Measurements from ENCODE around the gene CUL4A. TPM values are rescaled to one million over a fixed set of nuclear protein-coding genes. Genes with fewer than 3 reads are reported as not detected.
A peak's percentile ranks its signal among the peaks of the same experiment; 100 is the strongest.
"Not testable (repeated sequence)": the region's sequence is repeated elsewhere in the genome, so short reads cannot be mapped to it uniquely, and the experiment has no call there.

Gene CUL4A
- total RNA-seq, 1 experiment from 2014 or later = 190 TPM

- DNase-seq (ENCODE audit: low read depth) = no peak
These were observed 81.7 kb downstream of the CUL4A start for GRCh38 chr13:113291129-113291528.

- DNase-seq (ENCODE audit: low read depth) = peak; percentile 51
These were observed 82.8 kb downstream of the CUL4A start for GRCh38 chr13:113292021-113292862.

GRCh38 chr13:113293686-113294085, 84.3 kb downstream of the CUL4A start:
- DNase-seq (ENCODE audit: low read depth) = no peak

- DNase-seq (ENCODE audit: low read depth) = no peak
These were observed 86.4 kb downstream of the CUL4A start for GRCh38 chr13:113295776-113296175.

GRCh38 chr13:113296823-113297369, 87.5 kb downstream of the CUL4A start, which contains the start of gene LAMP1:
LAMP1 (plus strand) TSS chr13:113297239; CDS start chr13:113297435, 196 bp downstream.
- DNase-seq (ENCODE audit: low read depth) = peak; percentile 97

GRCh38 chr13:113297370-113298042, 88.1 kb downstream of the CUL4A start:
- no peak for DNase-seq (ENCODE audit: low read depth)

- no peak for DNase-seq (ENCODE audit: low read depth)
These were observed 88.9 kb downstream of the CUL4A start for GRCh38 chr13:113298043-113298945.

GRCh38 chr13:113299951-113300350, 90.5 kb downstream of the CUL4A start:
- DNase-seq (ENCODE audit: low read depth) = peak; percentile 14

- DNase-seq (ENCODE audit: low read depth) = no peak
These were observed 93.6 kb downstream of the CUL4A start for GRCh38 chr13:113302986-113303385.

GRCh38 chr13:113304121-113304520, 94.7 kb downstream of the CUL4A start:
- no peak for DNase-seq (ENCODE audit: low read depth)

- peak; percentile 74 for DNase-seq (ENCODE audit: low read depth)
These were observed 95.8 kb downstream of the CUL4A start for GRCh38 chr13:113305208-113305607.

- DNase-seq (ENCODE audit: low read depth) = no peak
These were observed 98.1 kb downstream of the CUL4A start for GRCh38 chr13:113307491-113307890.

- no peak for DNase-seq (ENCODE audit: low read depth)
These were observed 100.1 kb downstream of the CUL4A start for GRCh38 chr13:113309473-113309872.

GRCh38 chr13:113314112-113314511, 104.7 kb downstream of the CUL4A start:
- DNase-seq (ENCODE audit: low read depth) = not testable (repeated sequence)

- not testable (repeated sequence) for DNase-seq (ENCODE audit: low read depth)
These were observed 105.6 kb downstream of the CUL4A start for GRCh38 chr13:113314895-113315470.

- DNase-seq (ENCODE audit: low read depth) = no peak
These were observed 106.6 kb downstream of the CUL4A start for GRCh38 chr13:113315992-113316391.

Other genes starting within 250 kb of the CUL4A start
- gene MCF2L, start 240.4 kb upstream of the CUL4A start, total RNA-seq (2014; rRNA removed) = 10.9 and 14.5 TPM in 2 replicates
- not detected in 2 replicates for gene F7, start 103.8 kb upstream of the CUL4A start, total RNA-seq (2014; rRNA removed)
- 1.1 and 1.4 TPM in 2 replicates for gene F10, start 86.8 kb upstream of the CUL4A start, total RNA-seq (2014; rRNA removed)
- gene PROZ, start 51.0 kb upstream of the CUL4A start, total RNA-seq (2014; rRNA removed) = not detected in 2 replicates
- gene PCID2, start 944 bp upstream of the CUL4A start, total RNA-seq (2014; rRNA removed) = 83.8 and 90.8 TPM in 2 replicates
- gene LAMP1, start 87.6 kb downstream of the CUL4A start, total RNA-seq (2014; rRNA removed) = 197 and 234 TPM in 2 replicates
- gene GRTP1, start 154.5 kb downstream of the CUL4A start, total RNA-seq (2014; rRNA removed) = 0.19 TPM in 1 of 2 replicates, not detected in the other
- 9.7 and 10.8 TPM in 2 replicates for gene ADPRHL1, start 243.9 kb downstream of the CUL4A start, total RNA-seq (2014; rRNA removed)